MCF 10A (cell line): ENCODE data around the gene SPRN. TPM values are rescaled to one million over a fixed set of nuclear protein-coding genes. Genes with fewer than 3 reads are reported as not detected.

Experiments
- BruUV-seq: library from RNA; stranded (reverse); fragments of 400-500 nt; replicated peaks from 2 replicates; lab custom pipeline; 2021; lab: Mats Ljungman, UMichigan
- CTCF ChIA-PET: fragments of 300-600 bp; sonication (Branson Sonifier 250); formaldehyde crosslinking; extraction: SDS; loops from one replicate; lab custom pipeline; 2021; ENCODE audit warnings: antibody characterized with exemption, inconsistent platforms; lab: Yijun Ruan, JAX
- POLR2A ChIA-PET: fragments of 300-600, 350-650 bp; sonication (Branson Sonifier 250); formaldehyde crosslinking; extraction: SDS; loops from one replicate; lab custom pipeline; 2020; ENCODE audit warnings: antibody characterized with exemption, inconsistent platforms; lab: Yijun Ruan, JAX
- DNase-seq: peaks from one replicate; pipeline ENCODE4 v3.0.0-alpha.2; 2018; ENCODE audit not compliant: unreplicated experiment
- H3K27ac Mint-ChIP-seq: one replicate; pipeline ENCODE4 v1.8.0; 2022; ENCODE audit warnings: mild to moderate bottlenecking, low read depth, mixed read lengths; ENCODE audit not compliant: unreplicated experiment
- H3K27me3 Mint-ChIP-seq: one replicate; pipeline ENCODE4 v1.8.0; 2022; ENCODE audit warnings: mixed read lengths; ENCODE audit not compliant: insufficient read depth, unreplicated experiment
- H3K36me3 Mint-ChIP-seq: one replicate; pipeline ENCODE4 v1.8.0; 2022; ENCODE audit warnings: mild to moderate bottlenecking, moderate library complexity, mixed read lengths; ENCODE audit not compliant: insufficient read depth, unreplicated experiment
- H3K4me1 Mint-ChIP-seq: one replicate; pipeline ENCODE4 v1.8.0; 2022; ENCODE audit warnings: mixed read lengths; ENCODE audit not compliant: insufficient read depth, unreplicated experiment
- H3K4me3 Mint-ChIP-seq: one replicate; pipeline ENCODE4 v1.8.0; 2022; ENCODE audit warnings: mild to moderate bottlenecking, moderate library complexity, mixed read lengths; ENCODE audit not compliant: unreplicated experiment
- H3K9me3 Mint-ChIP-seq: one replicate; pipeline ENCODE4 v1.8.0; 2022; ENCODE audit warnings: mixed read lengths; ENCODE audit not compliant: unreplicated experiment
- intact Hi-C: fragments of 100-400 bp; cut with micrococcal nuclease; formaldehyde crosslinking; loops from 2 replicates; pipeline ENCODE4 v1.14.1; 2022
- total RNA-seq: library from RNA; stranded (reverse); gene quantifications from 2 replicates; pipeline ENCODE4 v1.2.3, GENCODE V29; 2022
- TF ChIP-seq, protein P1 (sequence below): fragments of 200-600 bp; IDR thresholded peaks from one replicate; pipeline ENCODE4 v1.8.0; 2022; ENCODE audit warnings: antibody characterized with exemption, mild to moderate bottlenecking; ENCODE audit not compliant: unreplicated experiment

The SPRN gene
- total RNA-seq, 1 experiment from 2014 or later = not detected

DNA sequence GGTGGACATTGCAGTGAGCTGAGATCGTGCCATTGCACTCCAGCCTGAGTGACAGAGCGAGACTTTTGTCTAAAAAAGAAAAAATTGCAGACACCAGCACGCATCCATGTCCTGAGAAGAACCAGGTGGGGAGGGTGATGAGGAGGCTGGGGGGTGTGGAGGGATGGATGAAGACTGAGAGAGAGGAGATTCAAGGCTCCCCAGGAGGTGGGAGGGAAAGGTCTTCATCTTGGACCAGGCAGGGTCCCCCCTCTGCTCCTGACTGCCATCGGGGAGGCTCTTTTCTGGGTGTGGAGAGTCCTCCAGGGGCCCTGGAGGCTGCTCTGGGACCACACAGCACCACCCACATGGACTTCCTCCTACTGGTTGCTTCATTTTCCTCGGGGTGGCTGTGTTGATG lies 30.8 kb upstream of the SPRN start:
- Mint-ChIP-seq H3K4me1 (no peaks in the 10 kb centered on the region), H3K27me3 (peaks cover 10% of the 10 kb centered on the region), H3K9me3 (no peaks in the 10 kb centered on the region), H3K4me3 (no peak overlapping the region), H3K27ac (no peak overlapping the region), H3K36me3 (no peaks in the 10 kb centered on the region)
- TF ChIP-seq, protein P1, sequence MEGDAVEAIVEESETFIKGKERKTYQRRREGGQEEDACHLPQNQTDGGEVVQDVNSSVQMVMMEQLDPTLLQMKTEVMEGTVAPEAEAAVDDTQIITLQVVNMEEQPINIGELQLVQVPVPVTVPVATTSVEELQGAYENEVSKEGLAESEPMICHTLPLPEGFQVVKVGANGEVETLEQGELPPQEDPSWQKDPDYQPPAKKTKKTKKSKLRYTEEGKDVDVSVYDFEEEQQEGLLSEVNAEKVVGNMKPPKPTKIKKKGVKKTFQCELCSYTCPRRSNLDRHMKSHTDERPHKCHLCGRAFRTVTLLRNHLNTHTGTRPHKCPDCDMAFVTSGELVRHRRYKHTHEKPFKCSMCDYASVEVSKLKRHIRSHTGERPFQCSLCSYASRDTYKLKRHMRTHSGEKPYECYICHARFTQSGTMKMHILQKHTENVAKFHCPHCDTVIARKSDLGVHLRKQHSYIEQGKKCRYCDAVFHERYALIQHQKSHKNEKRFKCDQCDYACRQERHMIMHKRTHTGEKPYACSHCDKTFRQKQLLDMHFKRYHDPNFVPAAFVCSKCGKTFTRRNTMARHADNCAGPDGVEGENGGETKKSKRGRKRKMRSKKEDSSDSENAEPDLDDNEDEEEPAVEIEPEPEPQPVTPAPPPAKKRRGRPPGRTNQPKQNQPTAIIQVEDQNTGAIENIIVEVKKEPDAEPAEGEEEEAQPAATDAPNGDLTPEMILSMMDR = no peak
- DNase-seq = no peak
- no TSS peak for BruUV-seq
- intact Hi-C loops = no loop called here
- ChIA-PET CTCF (no interaction called here), POLR2A (no interaction called here)

DNA sequence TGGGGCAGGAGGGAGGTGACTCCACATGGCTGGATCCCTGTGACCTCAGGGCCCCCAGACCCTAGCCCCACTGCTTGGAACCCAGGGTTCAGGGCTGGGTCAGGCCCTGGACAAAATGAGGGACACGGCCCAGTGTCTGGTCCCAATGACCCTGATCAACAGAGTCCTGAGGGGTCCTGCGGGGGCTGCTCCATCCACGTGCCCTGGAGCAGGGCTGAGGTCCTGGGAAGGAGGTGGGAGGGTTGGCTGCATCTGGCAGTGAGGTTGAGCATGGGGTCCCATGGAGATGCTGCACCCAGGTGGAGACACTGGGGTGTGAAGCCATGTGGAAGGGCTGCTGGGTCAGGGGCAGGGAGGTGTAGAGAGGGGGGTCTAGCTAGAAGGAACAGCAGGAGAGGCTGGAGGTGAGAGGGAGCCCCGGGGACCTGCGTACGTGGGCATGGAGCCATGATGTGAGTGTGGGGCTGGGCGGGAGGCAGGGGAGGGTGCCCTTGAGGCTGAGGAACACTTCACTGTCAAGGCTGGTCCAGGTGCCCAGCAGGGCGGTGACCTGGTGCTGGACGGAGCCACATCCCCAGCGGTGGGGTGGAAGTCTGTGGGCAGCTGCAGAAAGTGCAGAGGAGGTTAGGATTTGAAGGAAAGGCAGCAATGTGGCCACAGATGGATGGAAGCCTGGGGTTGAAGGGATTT lies 29.9 kb upstream of the SPRN start:
- ChIA-PET POLR2A (no interaction called here), CTCF (no interaction called here)
- no TSS peak for BruUV-seq
- TF ChIP-seq, protein P1 = no peak
- no peak for DNase-seq
- Mint-ChIP-seq H3K36me3 (no peaks in the 10 kb centered on the region), H3K9me3 (no peaks in the 10 kb centered on the region), H3K27me3 (peaks cover 10% of the 10 kb centered on the region), H3K4me1 (no peaks in the 10 kb centered on the region), H3K27ac (no peak overlapping the region), H3K4me3 (no peak overlapping the region)
- intact Hi-C loops = no loop called here

DNA sequence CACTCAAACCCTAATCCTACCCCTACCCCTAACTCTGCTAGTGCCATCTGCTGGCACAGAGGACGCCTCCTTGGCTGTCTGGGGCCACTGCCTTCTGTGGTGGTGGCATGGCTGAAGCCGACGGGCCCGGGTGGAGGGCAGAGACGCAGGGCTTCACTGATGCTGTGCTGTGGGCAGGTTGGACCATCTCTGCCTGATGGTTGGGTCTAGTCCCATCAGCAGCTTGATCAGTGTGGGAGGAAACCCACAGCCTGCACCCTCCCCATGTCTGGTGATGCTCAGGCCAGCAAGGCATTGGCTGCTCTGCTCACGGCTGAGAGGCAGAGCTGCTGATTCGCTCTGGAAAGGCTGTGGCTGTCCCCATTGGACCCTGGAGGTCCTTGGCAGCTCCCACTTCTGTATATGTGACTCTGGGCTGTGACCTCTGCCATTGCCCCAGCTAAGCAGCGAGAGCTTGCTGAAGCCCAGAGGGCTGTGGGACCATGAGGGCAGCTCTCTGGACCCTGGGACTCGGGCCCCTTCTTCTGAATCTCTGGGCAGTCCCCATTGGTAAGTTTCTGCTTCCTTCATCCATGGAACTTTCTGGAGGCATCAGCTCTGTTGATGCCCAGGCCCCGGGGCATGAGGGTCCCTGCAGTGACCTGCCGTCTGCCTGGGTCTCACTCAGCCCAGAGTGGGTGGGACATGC lies 29.2 kb upstream of the SPRN start, which contains the start of gene SCART1:
Gene SCART1, plus strand, starts transcription at position 430 of the 688 bp plus-strand sequence. Its CDS starts 53 bp downstream, at position 483.
- DNase-seq = no peak
- Mint-ChIP-seq H3K36me3 (no peaks in the 10 kb centered on the region), H3K9me3 (no peaks in the 10 kb centered on the region), H3K27ac (no peak within 1 kb of the TSS), H3K4me1 (no peaks in the 10 kb centered on the region), H3K4me3 (no peak within 1 kb of the TSS), H3K27me3 (peaks cover 10% of the 10 kb centered on the region)
- CTCF ChIA-PET = no interaction called here
- BruUV-seq = no TSS peak
- POLR2A ChIA-PET = interaction anchor here (0.7 kb wide), 1 partner anchor 439 kb away, joined by 3 read pairs; no protein-coding TSS in a partner anchor
- TF ChIP-seq, protein P1 = no peak
- intact Hi-C loops = no loop called here

DNA sequence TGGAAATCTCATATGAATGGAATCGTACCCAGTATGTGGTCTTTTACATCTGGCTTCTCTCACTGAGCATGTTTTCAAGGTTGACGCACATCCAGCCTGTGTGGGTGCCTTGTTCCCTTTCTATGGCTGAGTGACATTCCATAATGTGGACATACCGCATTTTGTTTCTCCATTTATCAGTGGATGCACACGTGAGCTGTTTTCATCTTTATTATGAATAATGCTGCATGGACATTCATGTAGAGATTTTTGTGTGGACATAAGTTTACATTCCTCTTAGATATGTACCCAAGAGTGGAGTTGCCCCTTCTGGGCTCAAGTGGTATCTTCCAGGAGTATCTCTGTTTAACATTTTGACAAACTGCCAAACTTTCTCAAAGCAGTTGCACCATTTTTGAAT lies 28.0 kb upstream of the SPRN start:
- ChIA-PET POLR2A (no interaction called here), CTCF (no interaction called here)
- intact Hi-C loops = no loop called here
- Mint-ChIP-seq H3K4me1 (no peaks in the 10 kb centered on the region), H3K27ac (no peak overlapping the region), H3K27me3 (peaks cover 10% of the 10 kb centered on the region), H3K4me3 (no peak overlapping the region), H3K36me3 (no peaks in the 10 kb centered on the region), H3K9me3 (peaks cover 8% of the 10 kb centered on the region)
- no TSS peak for BruUV-seq
- no peak for DNase-seq
- TF ChIP-seq, protein P1 = no peak
